ENCODE results near the gene MAPT. TPM values are rescaled to one million over a fixed set of nuclear protein-coding genes. Genes with fewer than 3 reads are reported as not detected.
A peak's percentile ranks its signal among the peaks of the same experiment; 100 is the strongest.

The MAPT gene
- total RNA-seq, 1 experiment from 2014 or later, result 1.6 TPM

GRCh38 chr17:45975640-45976295, 81.4 kb downstream of the MAPT start:
- H3K4me1 Mint-ChIP-seq (ENCODE audit: low read depth, unreplicated experiment), result no peaks in the 10 kb centered on the region
- BruUV-seq (replicated peaks), result no TSS peak
- no peak for DNase-seq
- CTCF ChIA-PET, result no interaction called here
- no peak for TF ChIP-seq CTCF (IDR thresholded peaks at IDR 0.05; ENCODE audit: unreplicated experiment)
- H3K36me3 Mint-ChIP-seq (ENCODE audit: insufficient read depth, unreplicated experiment), result no peaks in the 10 kb centered on the region
- H3K9me3 Mint-ChIP-seq (ENCODE audit: low read depth, unreplicated experiment), result peaks cover 2% of the 10 kb centered on the region
- no peak overlapping the region for H3K27ac Mint-ChIP-seq (ENCODE audit: unreplicated experiment)
- peaks cover 56% of the 10 kb centered on the region for H3K27me3 Mint-ChIP-seq (ENCODE audit: unreplicated experiment)
- intact Hi-C loops (cut with micrococcal nuclease; ENCODE audit: unreplicated experiment), result no loop called here
- no peak overlapping the region for H3K4me3 Mint-ChIP-seq (ENCODE audit: low read depth, unreplicated experiment)

GRCh38 chr17:45976391-45976754, 82.0 kb downstream of the MAPT start:
- CTCF ChIA-PET, result no interaction called here
- no peak overlapping the region for H3K27ac Mint-ChIP-seq (ENCODE audit: unreplicated experiment)
- TF ChIP-seq CTCF (IDR thresholded peaks at IDR 0.05; ENCODE audit: unreplicated experiment), result no peak
- no peak for DNase-seq
- intact Hi-C loops (cut with micrococcal nuclease; ENCODE audit: unreplicated experiment), result no loop called here
- H3K4me1 Mint-ChIP-seq (ENCODE audit: low read depth, unreplicated experiment), result no peaks in the 10 kb centered on the region
- H3K27me3 Mint-ChIP-seq (ENCODE audit: unreplicated experiment), result peaks cover 59% of the 10 kb centered on the region
- H3K9me3 Mint-ChIP-seq (ENCODE audit: low read depth, unreplicated experiment), result peaks cover 2% of the 10 kb centered on the region
- H3K4me3 Mint-ChIP-seq (ENCODE audit: low read depth, unreplicated experiment), result no peak overlapping the region
- no peaks in the 10 kb centered on the region for H3K36me3 Mint-ChIP-seq (ENCODE audit: insufficient read depth, unreplicated experiment)
- BruUV-seq (replicated peaks), result no TSS peak

- Mint-ChIP-seq H3K27ac (ENCODE audit: unreplicated experiment) (no peak overlapping the region), H3K36me3 (ENCODE audit: insufficient read depth, unreplicated experiment) (no peaks in the 10 kb centered on the region), H3K4me3 (ENCODE audit: low read depth, unreplicated experiment) (no peak overlapping the region), H3K9me3 (ENCODE audit: low read depth, unreplicated experiment) (peaks cover 2% of the 10 kb centered on the region), H3K27me3 (ENCODE audit: unreplicated experiment) (peaks cover 63% of the 10 kb centered on the region), H3K4me1 (ENCODE audit: low read depth, unreplicated experiment) (no peaks in the 10 kb centered on the region)
- BruUV-seq (replicated peaks), result no TSS peak
- CTCF ChIA-PET, result interaction anchor here (0.6 kb wide), 1 partner anchor 127 kb away, joined by 3 read pairs; no protein-coding TSS in a partner anchor
- intact Hi-C loops (cut with micrococcal nuclease; ENCODE audit: unreplicated experiment), result no loop called here
- TF ChIP-seq CTCF (IDR thresholded peaks at IDR 0.05; ENCODE audit: unreplicated experiment), result no peak
- DNase-seq, result peak; percentile 41
Measured at GRCh38 chr17:45976755-45977505, 82.6 kb downstream of the MAPT start.

GRCh38 chr17:45977506-45977824, 83.1 kb downstream of the MAPT start:
- no peak for TF ChIP-seq CTCF (IDR thresholded peaks at IDR 0.05; ENCODE audit: unreplicated experiment)
- Mint-ChIP-seq H3K4me3 (ENCODE audit: low read depth, unreplicated experiment) (no peak overlapping the region), H3K4me1 (ENCODE audit: low read depth, unreplicated experiment) (no peaks in the 10 kb centered on the region), H3K36me3 (ENCODE audit: insufficient read depth, unreplicated experiment) (no peaks in the 10 kb centered on the region), H3K27ac (ENCODE audit: unreplicated experiment) (no peak overlapping the region), H3K27me3 (ENCODE audit: unreplicated experiment) (peaks cover 63% of the 10 kb centered on the region), H3K9me3 (ENCODE audit: low read depth, unreplicated experiment) (peaks cover under 1% of the 10 kb centered on the region)
- no TSS peak for BruUV-seq (replicated peaks)
- CTCF ChIA-PET, result no interaction called here
- intact Hi-C loops (cut with micrococcal nuclease; ENCODE audit: unreplicated experiment), result no loop called here
- no peak for DNase-seq

Measured in Calu3 (cell line).